Fibroblast of villous mesenchyme (primary cell): Measurements from ENCODE around the gene NECTIN1. TPM values are rescaled to one million over a fixed set of nuclear protein-coding genes. Genes with fewer than 3 reads are reported as not detected.
A peak's percentile ranks its signal among the peaks of the same experiment; 100 is the strongest.

ENCODE experiments used
- DNase-seq: peaks from one replicate; pipeline ENCODE4 v3.0.0-alpha.2; 2010; ENCODE audit warnings: low read depth
- H3K4me3 ChIP-seq: 2 replicates; pipeline ENCODE4 v1.5.1; 2011; ENCODE audit warnings: low read depth, mild to moderate bottlenecking, low read length
- total RNA-seq: library from RNA; depleted of rRNA; stranded (reverse); fragments of >200 nt; gene quantifications from 2 replicates; pipeline ENCODE4 v1.2.3, GENCODE V29; 2012
- TF ChIP-seq, protein P1 (sequence below): IDR thresholded peaks from 2 replicates; pipeline ENCODE4 v1.5.1; 2012; ENCODE audit warnings: low read depth, mild to moderate bottlenecking, low read length; ENCODE audit not compliant: insufficient read depth

Gene NECTIN1
- total RNA-seq, 1 donor = 3.9 TPM

- peak overlapping the region; percentile 43 for H3K4me3 ChIP-seq
- no peak for DNase-seq
- TF ChIP-seq, protein P1, sequence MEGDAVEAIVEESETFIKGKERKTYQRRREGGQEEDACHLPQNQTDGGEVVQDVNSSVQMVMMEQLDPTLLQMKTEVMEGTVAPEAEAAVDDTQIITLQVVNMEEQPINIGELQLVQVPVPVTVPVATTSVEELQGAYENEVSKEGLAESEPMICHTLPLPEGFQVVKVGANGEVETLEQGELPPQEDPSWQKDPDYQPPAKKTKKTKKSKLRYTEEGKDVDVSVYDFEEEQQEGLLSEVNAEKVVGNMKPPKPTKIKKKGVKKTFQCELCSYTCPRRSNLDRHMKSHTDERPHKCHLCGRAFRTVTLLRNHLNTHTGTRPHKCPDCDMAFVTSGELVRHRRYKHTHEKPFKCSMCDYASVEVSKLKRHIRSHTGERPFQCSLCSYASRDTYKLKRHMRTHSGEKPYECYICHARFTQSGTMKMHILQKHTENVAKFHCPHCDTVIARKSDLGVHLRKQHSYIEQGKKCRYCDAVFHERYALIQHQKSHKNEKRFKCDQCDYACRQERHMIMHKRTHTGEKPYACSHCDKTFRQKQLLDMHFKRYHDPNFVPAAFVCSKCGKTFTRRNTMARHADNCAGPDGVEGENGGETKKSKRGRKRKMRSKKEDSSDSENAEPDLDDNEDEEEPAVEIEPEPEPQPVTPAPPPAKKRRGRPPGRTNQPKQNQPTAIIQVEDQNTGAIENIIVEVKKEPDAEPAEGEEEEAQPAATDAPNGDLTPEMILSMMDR = no peak
Observed at GRCh38 chr11:119742263-119742861, 13.4 kb upstream of the NECTIN1 start.

DNA sequence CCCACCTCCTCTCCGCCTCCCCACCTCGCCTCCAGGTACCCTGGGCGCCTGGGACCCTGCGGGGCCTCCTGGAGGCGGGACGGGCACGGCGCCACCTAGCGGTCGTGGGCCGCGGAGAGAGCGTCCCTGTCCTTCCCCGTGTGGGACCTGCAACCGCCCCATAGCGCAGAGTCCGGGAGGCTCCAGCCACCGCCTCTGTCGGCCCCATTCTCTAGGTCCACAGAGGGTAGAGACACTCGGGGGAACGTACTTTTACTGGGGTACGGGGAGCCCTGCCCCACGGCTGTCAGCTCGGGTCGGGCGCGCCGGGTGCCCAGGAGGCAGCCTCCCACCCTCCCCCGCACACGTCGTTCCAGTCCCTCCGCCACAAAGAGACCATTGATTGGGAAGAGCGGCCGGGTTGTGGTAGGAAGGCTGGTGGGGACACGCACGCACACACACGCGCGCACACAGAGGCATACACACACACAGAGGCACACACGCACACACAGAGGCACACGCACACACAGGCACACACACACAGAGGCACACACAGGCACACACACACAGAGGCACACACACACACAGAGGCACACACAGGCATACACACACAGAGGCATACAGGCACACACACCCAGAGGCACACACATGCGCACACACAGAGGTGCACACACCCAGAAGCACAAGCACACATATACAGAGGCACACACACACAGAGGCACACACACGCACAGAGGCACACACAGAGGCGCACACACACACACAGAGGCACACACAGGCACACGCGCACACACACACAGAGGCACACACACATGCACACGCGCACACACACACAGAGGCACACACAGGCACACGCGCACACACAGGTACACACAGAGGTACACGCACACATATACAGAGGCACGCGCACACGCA is 12.6 kb upstream of the NECTIN1 start:
- TF ChIP-seq, protein P1 = peak; percentile 77
- peak overlapping the region; percentile 13 for H3K4me3 ChIP-seq
- DNase-seq = peak; percentile 23

GRCh38 chr11:119739975-119740374 is 11.0 kb upstream of the NECTIN1 start:
- TF ChIP-seq, protein P1 = no peak
- no peak overlapping the region for H3K4me3 ChIP-seq
- no peak for DNase-seq

GRCh38 chr11:119739021-119739703 is 10.2 kb upstream of the NECTIN1 start:
- peak; percentile 55 for DNase-seq
- no peak overlapping the region for H3K4me3 ChIP-seq
- TF ChIP-seq, protein P1 = no peak

DNA sequence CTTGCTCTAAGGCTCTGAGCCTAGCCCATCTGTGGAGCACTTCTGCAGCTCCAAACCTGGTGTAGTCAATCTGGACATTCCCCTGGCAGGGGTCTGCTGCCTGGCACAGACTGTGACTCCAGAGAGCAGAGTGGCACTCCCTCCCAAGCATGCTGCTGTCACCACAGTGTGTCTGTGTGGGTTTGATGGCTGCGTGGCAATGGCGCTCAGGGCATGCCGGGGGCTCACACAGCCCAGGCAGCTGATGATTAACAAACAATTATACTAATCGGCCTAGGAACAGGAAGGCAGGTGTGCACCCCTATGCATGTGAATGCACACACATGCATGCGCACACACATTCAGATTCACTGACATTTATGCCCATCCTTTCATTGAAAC is 9.0 kb upstream of the NECTIN1 start:
- no peak overlapping the region for H3K4me3 ChIP-seq
- DNase-seq = no peak
- TF ChIP-seq, protein P1 = no peak

DNA sequence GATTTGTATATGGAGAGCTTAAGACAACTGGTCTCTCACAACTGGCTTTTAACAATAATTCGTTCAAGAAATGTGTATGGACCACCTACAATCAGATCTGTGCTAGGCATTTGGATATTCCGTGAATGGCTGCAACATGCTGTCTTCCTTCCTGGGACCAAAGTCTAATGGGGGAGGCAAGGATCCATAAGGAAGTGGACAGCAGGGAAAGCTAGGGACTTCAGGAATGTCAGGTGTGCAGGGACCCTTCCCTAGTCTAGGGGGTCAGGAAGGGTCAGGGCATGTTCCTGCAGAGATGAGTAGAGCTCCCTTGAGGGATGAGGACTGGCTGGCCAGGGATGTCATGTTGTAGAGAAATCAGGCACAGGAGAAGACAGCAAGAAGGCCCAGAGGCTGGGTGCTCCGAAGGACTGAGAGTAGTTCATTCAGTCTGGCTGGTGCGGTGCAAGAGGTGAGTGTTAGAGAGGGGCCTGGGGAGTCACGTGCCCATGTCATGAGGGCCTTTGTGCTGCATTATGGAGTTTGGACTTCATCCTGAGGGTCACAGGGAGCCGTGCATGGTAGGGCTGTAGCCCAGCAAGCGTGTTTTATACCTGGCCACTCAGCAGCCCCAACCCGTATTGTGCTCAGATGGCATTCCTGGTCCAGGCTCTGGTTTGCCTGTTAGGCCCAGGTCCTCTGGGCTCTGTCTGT is 8.5 kb upstream of the NECTIN1 start:
- DNase-seq = no peak
- no peak overlapping the region for H3K4me3 ChIP-seq
- TF ChIP-seq, protein P1 = no peak
